GM18861 (cell line): ENCODE data around the gene CDCA5.

Source experiments
- ATAC-seq: cut with Tn5 transposase; IDR thresholded peaks from one replicate; pipeline ENCODE4 v1.9.1; 2021; ENCODE audit not compliant: unreplicated experiment

The CDCA5 gene

DNA sequence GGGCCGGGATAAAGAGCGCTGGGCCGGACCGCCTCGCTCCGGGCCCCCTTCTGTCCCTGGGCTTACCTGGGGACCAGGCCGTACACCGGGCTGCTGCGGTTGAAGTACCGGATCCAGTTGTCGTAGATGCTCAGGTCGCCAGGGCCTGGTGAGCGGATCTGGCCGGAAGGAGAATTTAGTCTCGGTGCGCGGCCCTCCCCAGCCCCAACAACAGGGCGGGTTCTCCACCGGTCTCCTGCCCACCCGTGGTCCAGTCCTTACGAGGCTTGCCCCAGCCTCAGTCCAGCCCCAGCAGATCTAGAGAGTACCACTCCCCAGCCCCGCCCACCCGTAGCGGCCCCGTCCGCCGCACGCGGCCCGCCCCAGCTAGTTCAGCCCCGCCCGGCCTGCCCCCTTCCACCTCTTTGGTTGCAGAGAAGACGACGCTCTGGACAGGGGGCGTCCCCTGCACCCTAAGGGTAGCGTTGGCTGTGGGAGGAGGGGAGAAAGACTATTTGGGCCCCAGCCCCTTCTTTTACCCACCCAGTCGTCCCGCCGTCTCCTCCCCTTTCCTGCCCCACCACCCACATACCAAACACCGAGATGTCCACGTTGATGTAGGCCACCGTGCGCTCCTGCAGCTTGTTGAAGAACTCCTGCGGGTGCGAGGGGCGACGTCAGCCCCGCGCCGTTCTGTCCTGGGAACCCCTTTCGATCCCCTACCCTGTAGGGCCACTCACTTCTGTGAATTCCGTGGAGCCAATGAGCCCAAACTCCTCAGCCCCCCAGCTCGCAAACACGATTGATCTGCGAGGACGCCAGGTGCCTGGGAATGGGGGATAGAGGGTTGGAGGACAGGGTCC lies 36.0 kb downstream of the CDCA5 start:
- no peak for ATAC-seq

DNA sequence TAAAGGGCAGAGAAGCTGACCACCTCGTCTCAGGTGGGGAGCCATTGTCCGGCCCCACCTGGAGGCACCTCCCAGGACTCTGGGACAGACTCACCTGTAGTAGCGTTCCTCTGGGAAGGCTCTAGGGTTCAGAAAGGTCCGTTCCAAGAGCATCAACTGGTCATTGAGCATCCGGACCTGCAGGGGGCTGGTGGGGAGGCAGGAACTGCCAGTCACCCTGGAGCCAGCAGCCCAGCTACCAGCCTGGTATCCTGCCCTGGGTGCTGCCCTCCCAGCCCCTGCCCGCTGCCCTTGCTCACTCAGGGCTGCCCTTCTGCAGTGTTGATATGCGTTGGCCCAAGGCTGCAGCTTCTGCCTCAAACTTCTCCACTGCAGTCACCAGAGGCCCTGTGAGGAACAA lies 38.1 kb downstream of the CDCA5 start:
- ATAC-seq = no peak

DNA sequence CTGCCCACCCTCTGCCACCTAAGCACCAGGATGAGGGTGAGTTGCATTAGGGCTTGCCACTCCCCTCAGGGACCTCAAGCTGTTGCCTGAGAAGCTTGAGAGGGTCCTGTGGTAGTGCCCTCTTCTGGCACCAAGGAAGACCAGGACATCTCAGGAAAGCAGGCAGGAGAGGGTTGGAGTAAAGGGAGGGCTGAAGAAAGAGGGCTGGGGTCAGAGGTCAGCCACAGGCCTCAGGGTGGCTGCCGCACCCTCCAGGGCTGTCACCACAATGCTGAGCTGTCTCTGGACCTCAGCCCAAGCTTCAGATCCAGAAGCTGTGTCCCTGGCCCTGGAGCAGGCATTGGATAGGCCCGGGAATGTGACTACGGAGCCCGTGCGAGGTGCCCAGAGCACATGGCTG lies 38.8 kb downstream of the CDCA5 start:
- no peak for ATAC-seq

DNA sequence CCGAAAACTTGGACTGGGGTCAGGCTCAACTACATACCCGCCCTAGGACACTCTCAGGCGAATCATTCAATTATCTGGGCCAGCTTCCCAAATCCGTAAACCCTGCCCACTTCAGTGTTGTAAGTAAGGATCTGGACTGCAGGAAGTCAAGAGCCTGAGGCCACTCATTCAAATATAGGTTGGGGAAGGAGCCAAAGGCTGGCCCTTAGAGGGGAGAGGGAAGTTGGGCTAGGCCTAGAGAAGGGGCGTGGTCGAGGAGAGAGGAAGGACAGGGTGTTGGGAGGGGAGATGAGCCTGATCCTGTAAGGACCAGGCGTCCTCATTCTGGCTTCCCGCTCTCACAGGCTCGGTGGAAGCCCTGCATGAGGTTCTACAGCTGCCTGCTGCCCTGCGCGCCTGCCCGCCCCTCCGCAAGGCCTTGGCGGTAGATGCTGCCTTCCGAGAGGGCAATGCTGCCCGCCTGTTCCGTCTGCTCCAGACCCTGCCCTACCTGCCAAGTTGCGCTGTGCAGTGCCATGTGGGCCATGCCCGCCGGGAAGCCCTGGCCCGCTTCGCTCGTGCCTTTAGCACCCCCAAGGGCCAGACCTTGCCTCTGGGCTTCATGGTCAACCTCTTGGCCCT lies 39.8 kb downstream of the CDCA5 start:
- ATAC-seq = no peak

DNA sequence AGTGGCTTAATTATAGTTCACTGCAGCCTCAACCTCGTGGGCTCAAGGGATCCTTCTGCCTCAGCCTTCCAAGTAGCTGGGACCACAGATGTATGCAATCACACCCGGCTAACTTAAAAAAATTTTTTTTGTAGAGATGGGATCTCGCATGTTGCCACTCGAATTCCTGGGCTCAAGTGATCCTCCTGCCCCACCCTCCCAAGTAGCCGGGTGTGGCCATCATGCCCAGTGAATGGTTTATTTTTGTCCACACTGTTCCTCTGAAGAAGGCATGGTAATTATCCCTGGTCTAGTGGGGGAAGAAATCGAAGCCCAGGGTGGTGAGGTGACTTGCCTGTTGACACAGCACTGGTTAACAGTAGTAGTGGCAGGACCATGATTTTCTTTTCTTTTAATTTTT lies 40.9 kb downstream of the CDCA5 start:
- no peak for ATAC-seq

DNA sequence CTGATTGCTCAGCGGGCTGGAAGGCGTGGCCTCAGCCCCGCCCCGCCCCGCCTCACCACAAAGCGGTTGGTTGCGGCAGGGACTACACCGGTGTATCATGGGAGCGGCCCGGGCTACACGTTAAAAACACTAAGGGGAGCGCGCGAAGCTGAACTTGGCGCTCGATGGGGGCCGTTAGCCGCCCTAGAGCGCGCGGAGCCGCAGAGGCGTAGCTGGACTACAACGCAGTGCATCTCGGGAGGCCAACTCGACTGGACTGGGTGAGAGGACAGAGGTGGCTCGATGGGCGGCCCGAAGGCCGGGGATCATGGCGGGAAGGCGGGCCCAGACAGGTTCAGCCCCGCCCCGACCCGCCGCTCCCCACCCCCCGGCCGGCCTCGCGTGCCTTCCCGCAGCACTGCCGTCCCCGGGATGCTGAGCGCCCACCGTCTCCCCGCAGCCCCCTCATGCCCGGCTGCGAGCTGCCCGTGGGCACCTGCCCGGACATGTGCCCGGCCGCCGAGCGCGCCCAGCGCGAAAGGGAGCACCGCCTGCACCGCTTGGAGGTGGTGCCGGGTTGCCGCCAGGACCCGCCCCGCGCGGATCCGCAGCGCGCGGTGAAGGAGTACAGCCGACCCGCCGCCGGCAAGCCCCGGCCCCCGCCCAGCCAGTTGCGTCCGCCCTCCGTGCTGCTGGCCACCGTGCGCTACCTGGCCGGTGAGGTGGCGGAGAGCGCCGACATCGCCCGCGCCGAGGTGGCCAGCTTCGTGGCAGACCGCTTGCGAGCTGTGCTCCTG lies 42.8 kb downstream of the CDCA5 start, which contains the start of gene SAC3D1:
Gene SAC3D1, plus strand, starts transcription at position 364 of the 776 bp plus-strand sequence. Its CDS starts 83 bp downstream, at position 447.
- peak; percentile 75 for ATAC-seq

DNA sequence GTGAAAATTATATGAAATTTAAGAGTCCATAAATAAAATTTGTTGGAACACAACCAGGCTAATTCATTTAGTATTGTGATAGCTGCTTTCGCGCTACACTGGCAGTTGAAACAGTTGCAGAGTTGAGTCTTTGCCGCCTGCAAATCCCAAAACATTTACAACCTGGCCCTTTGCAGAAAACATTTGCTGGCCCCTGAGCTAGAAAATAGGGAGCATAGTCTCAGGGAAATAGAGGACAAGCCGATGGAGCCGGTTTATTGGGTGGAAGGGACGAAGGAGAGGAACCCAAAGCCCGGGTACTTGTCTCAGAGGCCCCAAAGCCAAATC lies 43.4 kb downstream of the CDCA5 start:
- no peak for ATAC-seq

DNA sequence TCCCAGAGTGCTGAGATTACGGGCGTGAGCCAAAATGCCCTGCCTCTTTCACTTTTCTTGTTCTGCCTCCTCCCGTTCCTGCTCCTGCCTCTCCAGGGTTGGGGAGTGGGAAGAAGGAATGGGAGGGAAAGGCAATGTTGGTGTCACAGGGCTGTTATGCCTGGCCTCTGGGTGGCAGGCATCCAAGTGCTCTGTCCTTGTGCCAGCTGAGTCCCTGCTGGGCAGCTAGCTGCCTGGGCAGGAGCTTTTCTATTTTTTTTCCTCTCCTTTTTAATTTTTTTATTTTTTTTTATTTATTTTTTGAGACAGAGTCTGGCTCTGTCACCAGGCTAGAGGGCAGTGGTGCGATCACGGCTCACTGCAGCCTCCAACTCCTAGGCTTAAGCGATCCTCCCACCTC lies 46.9 kb downstream of the CDCA5 start:
- ATAC-seq = no peak

DNA sequence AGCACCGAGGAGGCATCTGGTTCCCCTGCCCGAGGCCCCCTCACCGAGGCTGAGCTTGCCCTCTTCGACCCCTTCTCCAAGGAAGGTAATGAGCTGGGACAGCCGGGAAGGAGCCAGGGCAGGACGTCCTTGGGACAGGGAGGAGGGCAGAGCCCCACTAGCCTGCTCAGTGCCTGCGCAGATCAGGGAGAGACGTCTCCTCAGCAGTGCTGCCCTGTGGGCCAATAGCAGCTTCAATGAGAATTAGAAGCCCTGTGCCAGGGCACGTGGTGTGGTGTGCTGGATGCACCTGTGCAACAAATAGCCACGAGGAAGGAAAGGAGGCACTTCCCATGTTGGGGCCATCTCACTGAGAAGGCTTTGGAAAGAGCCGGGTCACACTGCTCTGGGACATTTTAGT lies 48.3 kb downstream of the CDCA5 start:
- no peak for ATAC-seq

DNA sequence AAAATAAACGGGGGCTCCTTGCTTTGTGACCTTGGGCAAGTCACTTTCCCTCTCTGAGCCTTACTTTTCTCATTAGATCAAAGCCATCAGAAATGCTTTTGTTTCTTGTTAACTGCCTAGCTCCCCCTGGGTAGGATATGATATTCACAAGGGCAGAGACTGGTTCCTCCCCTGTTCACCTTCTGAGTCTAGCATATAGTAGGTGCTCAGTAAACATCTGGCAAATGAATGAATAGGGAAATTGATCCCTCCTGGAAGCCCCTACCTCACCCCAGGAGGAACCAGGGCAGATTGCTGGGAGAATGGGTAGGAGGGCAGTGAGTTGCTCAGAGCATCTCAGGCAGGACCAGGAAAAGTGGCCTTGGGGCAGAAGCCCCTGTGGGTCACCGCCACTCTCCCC lies 49.4 kb downstream of the CDCA5 start:
- ATAC-seq = no peak

DNA sequence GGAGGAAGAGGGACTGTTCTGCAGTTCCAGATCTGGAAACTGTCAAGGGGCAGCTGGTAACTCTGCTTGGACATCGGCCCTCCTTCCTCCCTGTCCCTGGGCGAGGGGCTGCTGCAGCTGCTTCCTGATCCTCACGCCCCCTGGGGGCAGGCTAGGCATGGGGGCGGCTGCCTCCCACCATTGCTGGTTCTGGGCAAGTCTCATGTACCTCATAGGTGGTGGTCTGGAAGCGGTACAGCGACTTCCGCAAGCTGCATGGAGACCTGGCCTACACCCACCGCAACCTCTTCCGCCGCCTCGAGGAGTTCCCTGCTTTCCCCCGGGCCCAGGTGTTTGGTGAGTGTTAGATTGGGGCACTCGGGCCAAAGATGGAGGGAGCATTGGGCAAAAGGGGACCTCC lies 51.6 kb downstream of the CDCA5 start:
- no peak for ATAC-seq
